IMR-90 (cell line): Measurements from ENCODE around the gene GGCT. TPM values are rescaled to one million over a fixed set of nuclear protein-coding genes. Genes with fewer than 3 reads are reported as not detected.

Experiments
- ATAC-seq: fragments of 200-7000 bp; cut with Tn5 transposase; 2 replicates; pipeline ENCODE4 v1.9.1; 2020; ENCODE audit warnings: low read depth, mild to moderate bottlenecking, moderate library complexity
- BruUV-seq: library from RNA; stranded (reverse); fragments of 400-500 nt; replicated peaks from 2 replicates; lab custom pipeline; 2021; lab: Mats Ljungman, UMichigan
- CTCF ChIA-PET: fragments of 300-600 bp; formaldehyde crosslinking; extraction: SDS; loops from one replicate; lab custom pipeline; 2021; ENCODE audit warnings: antibody characterized with exemption; lab: Yijun Ruan, JAX
- POLR2A ChIA-PET: fragments of 300-600 bp; sonication (Branson Sonifier 250); formaldehyde crosslinking; loops from one replicate; lab custom pipeline; 2022; ENCODE audit warnings: antibody characterized with exemption; ENCODE audit not compliant: unreplicated experiment; lab: Charles Lee
- DNase-seq: peaks from one replicate; pipeline ENCODE4 v3.0.0; 2013
- H2AFZ ChIP-seq: replicated peaks from 2 replicates; pipeline ENCODE3; 2013; ENCODE audit warnings: low read length, mild to moderate bottlenecking; ENCODE audit not compliant: poor library complexity
- H2AK5ac ChIP-seq: 2 replicates; pipeline ENCODE4 v1.6.1; 2013; ENCODE audit warnings: low read depth, low read length, inconsistent platforms
- H2AK9ac ChIP-seq: replicated peaks from 2 replicates; pipeline ENCODE3; 2013; ENCODE audit warnings: mild to moderate bottlenecking, low read depth, low read length, moderate library complexity; ENCODE audit not compliant: poor library complexity
- H2BK120ac ChIP-seq: 2 replicates; pipeline ENCODE4 v1.6.1; 2013; ENCODE audit warnings: low read depth, low read length, inconsistent platforms
- H2BK15ac ChIP-seq: 3 replicates; pipeline ENCODE4 v1.6.1; 2013; ENCODE audit warnings: low read depth, low read length, inconsistent platforms
- H2BK20ac ChIP-seq: 2 replicates; pipeline ENCODE4 v1.6.1; 2013; ENCODE audit warnings: low read depth, mild to moderate bottlenecking, inconsistent platforms, low read length, moderate library complexity
- H2BK5ac ChIP-seq: 2 replicates; pipeline ENCODE4 v1.6.1; 2013; ENCODE audit warnings: mild to moderate bottlenecking, low read depth, low read length, inconsistent platforms; ENCODE audit not compliant: poor library complexity, severe bottlenecking
- H3K14ac ChIP-seq: replicated peaks from 2 replicates; pipeline ENCODE4 v1.6.1; 2013; ENCODE audit warnings: low read depth, low read length, inconsistent platforms
- H3K18ac ChIP-seq: 2 replicates; pipeline ENCODE4 v1.6.1; 2013; ENCODE audit warnings: low read depth, low read length, control low read depth
- H3K23ac ChIP-seq: 2 replicates; pipeline ENCODE4 v1.6.1; 2013; ENCODE audit warnings: low read depth, low read length, inconsistent platforms
- H3K27ac ChIP-seq: 2 replicates; pipeline ENCODE4 v1.5.1; 2013; ENCODE audit warnings: mild to moderate bottlenecking, control low read depth, low read length; ENCODE audit not compliant: insufficient read depth
- H3K27me3 ChIP-seq: 2 replicates; pipeline ENCODE4 v1.6.1; 2013; ENCODE audit warnings: low read length; ENCODE audit not compliant: control insufficient read depth, insufficient read depth
- H3K36me3 ChIP-seq: 2 replicates; pipeline ENCODE4 v1.6.1; 2013; ENCODE audit warnings: low read length, mixed read lengths; ENCODE audit not compliant: control insufficient read depth, insufficient read depth
- H3K4ac ChIP-seq: 2 replicates; pipeline ENCODE4 v1.6.1; 2013; ENCODE audit warnings: low read depth, low read length, inconsistent platforms
- H3K4me1 ChIP-seq: 2 replicates; pipeline ENCODE4 v1.6.1; 2013; ENCODE audit warnings: low read length, mixed read lengths; ENCODE audit not compliant: control insufficient read depth, insufficient read depth
- H3K4me2 ChIP-seq: 2 replicates; pipeline ENCODE4 v1.6.1; 2013; ENCODE audit warnings: low read depth, mild to moderate bottlenecking, control low read depth, low read length, moderate library complexity
- H3K4me3 ChIP-seq: 2 replicates; pipeline ENCODE4 v1.5.1; 2013; ENCODE audit warnings: low read depth, mild to moderate bottlenecking, control low read depth, low read length, moderate library complexity; ENCODE audit not compliant: insufficient read depth
- H3K56ac ChIP-seq: 2 replicates; pipeline ENCODE4 v1.6.1; 2013; ENCODE audit warnings: low read length, inconsistent platforms; ENCODE audit not compliant: insufficient read depth; ENCODE audit errors: extremely low read depth
- H3K79me1 ChIP-seq, 2 experiments: 2 replicates each; pipeline ENCODE4 v1.6.1; 2013; ENCODE audit warnings: low read length in 2 of 2, inconsistent platforms in 1 of 2, low read depth in 1 of 2
- H3K9ac ChIP-seq: 2 replicates; pipeline ENCODE4 v1.6.1; 2013; ENCODE audit warnings: low read depth, low read length, control low read depth
- H3K9me1 ChIP-seq: 2 replicates; pipeline ENCODE4 v1.6.1; 2013; ENCODE audit warnings: low read length, inconsistent platforms; ENCODE audit not compliant: insufficient read depth
- H3K9me3 ChIP-seq: 2 replicates; pipeline ENCODE4 v1.6.1; 2013; ENCODE audit warnings: low read length; ENCODE audit not compliant: control insufficient read depth, insufficient read depth
- H4K20me1 ChIP-seq: 2 replicates; pipeline ENCODE4 v1.6.1; 2013; ENCODE audit warnings: low read length, inconsistent platforms; ENCODE audit not compliant: insufficient read depth
- H4K5ac ChIP-seq: 2 replicates; pipeline ENCODE4 v1.6.1; 2013; ENCODE audit warnings: mild to moderate bottlenecking, low read depth, low read length, control low read depth
- H4K8ac ChIP-seq, 2 experiments: 2 replicates each; pipeline ENCODE4 v1.6.1; 2013; ENCODE audit warnings: low read depth in 2 of 2, low read length in 2 of 2, control low read depth in 1 of 2, inconsistent platforms in 1 of 2
- H4K91ac ChIP-seq: 2 replicates; pipeline ENCODE4 v1.6.1; 2013; ENCODE audit warnings: low read depth, low read length, inconsistent platforms; ENCODE audit not compliant: insufficient read depth
- CEBPB ChIP-seq: IDR thresholded peaks from 2 replicates; pipeline ENCODE4 v1.6.1; 2012; ENCODE audit warnings: low read depth, low read length, improper control_type of control experiment
- MAZ ChIP-seq: IDR thresholded peaks from 2 replicates; pipeline ENCODE4 v1.6.1; 2012; ENCODE audit warnings: low read depth, mild to moderate bottlenecking, low read length, improper control_type of control experiment, moderate library complexity, borderline replicate concordance
- NFE2L2 ChIP-seq: fragments of 150-350 bp; IDR thresholded peaks from 2 replicates; pipeline ENCODE4 v1.6.1; 2016; ENCODE audit warnings: low read depth, mild to moderate bottlenecking, low read length
- RAD21 ChIP-seq: IDR thresholded peaks from 2 replicates; pipeline ENCODE4 v1.6.1; 2012; ENCODE audit warnings: low read length, improper control_type of control experiment
- RCOR1 ChIP-seq: IDR thresholded peaks from 2 replicates; pipeline ENCODE4 v1.6.1; 2012; ENCODE audit warnings: mild to moderate bottlenecking, low read length, improper control_type of control experiment; ENCODE audit not compliant: insufficient replicate concordance
- USF2 ChIP-seq: fragments of 150-350 bp; IDR thresholded peaks from 2 replicates; pipeline ENCODE4 v1.6.1; 2017; ENCODE audit warnings: mild to moderate bottlenecking, antibody characterized with exemption, low read length, low read depth
- WGBS, 2 experiments: methylation state at CpG; one replicate each; pipeline versions ENCODE4 v1.1.5 to v1.1.7; 2013; ENCODE audit warnings: missing lambda C conversion rate in 2 of 2; ENCODE audit not compliant: insufficient read length in 1 of 2; ENCODE audit errors: extremely low coverage in 2 of 2; 5-methylcytosine and 5-hydroxymethylcytosine counted together
- dilution Hi-C: fragments of 300-500 bp; cut with HindIII; formaldehyde crosslinking; loops from one replicate; pipeline ENCODE4 v1.14.3; 2018; ENCODE audit warnings: low sequenced_read_pairs; ENCODE audit not compliant: unreplicated experiment
- in situ Hi-C: fragments of 300-500 bp; cut with MboI; formaldehyde crosslinking; loops from 3 replicates; pipeline ENCODE4 v1.14.3; 2019; ENCODE audit warnings: low sequenced_read_pairs, inconsistent platforms, mixed read lengths
- intact Hi-C: fragments of 100-400 bp; cut with micrococcal nuclease; formaldehyde crosslinking; loops from 2 replicates; pipeline ENCODE4 v1.10.0; 2022
- polyA plus RNA-seq, 3 experiments: library from polyadenylated mRNA; depleted of rRNA; stranded (reverse); fragments of >200 nt; gene quantifications; 2 replicates each; pipeline ENCODE4 v1.2.3, GENCODE V29; 2012; ENCODE audit warnings: low replicate concordance in 1 of 3
- total RNA-seq: library from RNA; depleted of rRNA; stranded (reverse); fragments of >200 nt; gene quantifications from 2 replicates; pipeline ENCODE4 v1.2.3, GENCODE V29; 2012

Gene GGCT
- total and polyA plus RNA-seq, 2 of the 4 experiments (the other 2 are of a cell fraction), result 12.0 to 18.6 TPM

GRCh38 chr7:30521532-30521931 lies 16.9 kb upstream of the GGCT start:
- no peak overlapping the region for H4K8ac ChIP-seq
- TF ChIP-seq USF2 (peak; percentile 32; the same call in 1 of the 2 replicates), NFE2L2 (no peak), MAZ (no peak), RAD21 (no peak), RCOR1 (no peak), CEBPB (no peak)
- DNase-seq (peak; percentile 56), ATAC-seq (peak; percentile 81)
- no peak overlapping the region; the same call in 1 of the 2 replicates for H3K14ac ChIP-seq
- no peak overlapping the region for H4K5ac ChIP-seq
- no CpG with 5 or more reads among the region's 1 CpG for WGBS, 2 experiments
- H2AK9ac ChIP-seq, result no peak overlapping the region
- ChIA-PET POLR2A (no interaction called here), CTCF (interaction anchor here (0.6 kb wide), 1 partner anchor 275 kb away, joined by 7 read pairs; no protein-coding TSS in a partner anchor)
- H3K9me3 ChIP-seq, result no peaks in the 10 kb centered on the region
- H3K56ac ChIP-seq, result no peak overlapping the region
- intact Hi-C loops (no loop called here), in situ Hi-C loops (no loop called here), dilution Hi-C loops (no loop called here)
- peaks cover 4% of the 10 kb centered on the region for H3K4me1 ChIP-seq
- no TSS peak for BruUV-seq
- H3K9ac ChIP-seq, result no peak overlapping the region
- H3K27me3 ChIP-seq, result no peaks in the 10 kb centered on the region
- H3K23ac ChIP-seq, result no peak overlapping the region
- H3K27ac ChIP-seq, result no peak overlapping the region
- no peak overlapping the region; the same call in 1 of the 2 replicates for H2AK5ac ChIP-seq
- H3K9me1 ChIP-seq, result peaks cover 3% of the 10 kb centered on the region; the same call in 1 of the 2 replicates
- no peak overlapping the region for H2BK20ac ChIP-seq
- no peak overlapping the region for H2BK120ac ChIP-seq
- no peaks in the 10 kb centered on the region for H4K20me1 ChIP-seq
- H3K79me1 ChIP-seq, result no peaks in the 10 kb centered on the region
- no peak overlapping the region for H2AFZ ChIP-seq
- H4K91ac ChIP-seq, result no peak overlapping the region
- H3K4me2 ChIP-seq, result no peak overlapping the region
- no peak overlapping the region for H3K4me3 ChIP-seq
- H3K36me3 ChIP-seq, result no peaks in the 10 kb centered on the region
- H2BK5ac ChIP-seq, result no peak overlapping the region
- H3K4ac ChIP-seq, result no peak overlapping the region
- no peak overlapping the region for H3K18ac ChIP-seq
- no peak overlapping the region for H2BK15ac ChIP-seq
